ENCODE data around the gene PITPNC1.

GRCh38 chr17:67671493-67671892 is 294.4 kb downstream of the PITPNC1 start:
- TF ChIP-seq TCF12 (IDR thresholded peaks at IDR 0.05), result peak; percentile 11; the same call in 1 of the 2 replicates
- TF ChIP-seq CTCF (IDR thresholded peaks at IDR 0.05), result no peak
- TF ChIP-seq MAX (IDR thresholded peaks at IDR 0.05; ENCODE audit: low read depth), result no peak
- no peak for TF ChIP-seq POLR2AphosphoS5 (IDR thresholded peaks at IDR 0.05; ENCODE audit: low read depth, low read length)
